ENCODE results near the gene SERPINA9.

SERPINA9 gene

DNA sequence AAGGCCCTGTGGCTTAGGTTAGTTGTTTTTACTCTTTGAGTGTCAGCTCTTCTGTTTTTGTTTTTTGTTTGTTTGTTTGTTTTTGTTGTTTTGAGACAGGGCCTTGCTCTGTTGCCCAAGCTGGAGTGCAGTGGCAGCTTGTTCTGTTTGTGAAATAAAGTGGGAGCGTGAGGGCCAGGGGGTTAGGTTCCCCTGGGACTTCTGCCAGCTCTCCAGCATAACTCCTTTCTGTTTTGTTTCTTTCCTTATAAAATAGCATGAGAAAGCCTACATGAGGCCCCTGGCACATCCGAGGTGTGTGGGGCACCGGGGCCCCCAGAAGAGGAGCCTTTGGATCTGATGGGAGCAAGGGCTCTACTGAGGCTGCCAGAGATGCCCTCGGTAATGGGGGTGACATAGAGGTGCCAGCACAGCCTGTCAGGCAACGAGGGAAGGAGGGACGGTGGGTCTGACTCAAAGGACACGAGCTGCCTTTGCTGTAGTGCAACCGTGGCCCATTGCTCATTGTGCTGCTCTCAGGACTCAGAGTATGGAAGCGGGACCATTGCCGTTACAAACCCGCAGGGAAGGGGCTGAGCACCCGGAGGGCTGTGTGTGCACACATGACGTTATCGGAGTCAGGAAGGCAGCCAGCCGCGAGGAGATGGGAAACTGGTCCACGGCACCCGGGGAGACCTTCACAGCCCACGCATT, 14.3 kb downstream of the SERPINA9 start:
- DNase-seq = no peak

DNA sequence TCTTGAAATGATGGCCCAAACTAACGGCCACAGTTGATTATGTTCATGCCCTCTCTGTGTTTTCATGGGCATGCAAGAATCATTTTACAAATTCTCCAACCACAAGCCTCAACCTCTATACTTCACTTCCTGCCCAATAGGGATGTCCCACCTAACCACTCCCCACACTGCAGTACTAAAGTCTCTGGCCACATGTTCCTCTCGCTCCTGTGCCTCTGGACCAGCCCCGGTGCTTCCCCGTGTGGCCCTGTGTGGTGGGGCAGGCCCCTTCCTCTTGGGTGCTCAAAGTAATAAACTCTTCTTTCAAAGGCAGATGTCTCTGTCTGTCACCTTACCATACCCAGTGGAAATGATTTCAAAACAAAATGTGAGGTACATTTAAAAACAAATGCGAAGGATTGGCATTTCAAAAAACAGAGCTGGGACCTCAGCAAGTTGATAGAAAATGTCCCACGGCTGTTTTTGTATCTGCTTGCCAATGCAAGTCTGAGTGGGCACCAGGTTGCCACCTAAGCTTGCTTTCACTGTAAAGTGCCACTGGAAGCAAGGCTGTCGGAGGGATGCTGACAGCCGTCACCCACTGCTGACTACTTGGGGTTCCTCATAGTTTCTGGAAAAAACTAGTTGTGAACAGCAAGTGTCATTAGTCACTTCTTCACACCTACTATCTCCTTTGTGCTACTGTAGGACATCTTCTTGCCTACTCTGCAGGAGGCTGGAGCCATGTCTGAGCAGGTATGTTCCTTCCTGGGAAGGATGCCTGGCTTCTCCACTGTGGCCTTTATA, 15.2 kb downstream of the SERPINA9 start:
- DNase-seq = no peak

DNA sequence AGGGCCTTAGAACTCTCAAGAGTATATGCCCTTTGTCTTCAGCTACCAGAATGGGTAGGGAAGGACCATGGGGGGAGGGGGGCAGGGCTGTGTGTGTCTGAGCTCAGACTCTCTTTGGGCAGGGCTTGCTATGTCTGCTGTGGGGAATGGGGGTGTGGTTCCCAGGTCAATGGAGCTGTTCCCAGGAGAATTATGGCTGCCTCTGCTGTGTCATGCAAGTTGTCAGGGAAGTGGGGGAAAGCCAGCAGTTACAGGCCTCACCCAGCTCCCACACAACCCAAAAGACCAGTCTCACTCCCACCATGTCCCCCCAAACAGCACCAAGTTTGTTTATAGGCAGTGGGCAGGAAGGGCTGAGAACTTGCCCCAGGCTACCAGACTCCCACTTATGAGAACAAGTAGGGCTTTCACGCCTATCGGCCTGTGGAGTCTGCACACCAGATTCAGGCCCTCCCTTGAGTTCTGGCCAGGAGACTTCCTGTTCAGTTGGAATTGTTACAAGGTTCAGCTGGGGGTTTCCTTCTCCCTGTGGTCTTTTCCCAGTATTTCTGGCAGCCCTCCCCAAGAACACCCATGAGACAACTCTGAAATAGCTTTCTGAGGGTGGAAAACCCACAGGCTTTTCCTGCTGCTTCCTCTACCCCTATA, 17.3 kb downstream of the SERPINA9 start:
- DNase-seq = no peak

DNA sequence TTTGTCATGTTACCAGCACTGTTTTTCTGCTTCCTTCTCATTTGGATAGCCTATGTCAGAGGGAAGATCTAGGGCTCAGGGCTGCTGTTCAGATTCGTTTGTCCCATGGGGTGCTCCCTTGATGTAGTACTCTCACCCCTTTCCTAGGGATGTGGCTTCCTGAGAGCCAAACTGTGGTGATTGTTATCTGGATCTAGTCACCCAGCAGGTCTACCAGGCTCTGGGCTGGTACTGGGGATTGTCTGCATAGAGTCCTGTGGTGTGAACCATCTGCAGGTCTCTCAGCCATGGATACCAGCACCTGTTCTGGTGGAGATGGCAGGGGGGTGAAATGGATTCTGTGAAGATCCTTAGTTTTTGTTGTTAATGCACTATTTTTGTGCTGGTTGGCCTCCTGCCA, 17.9 kb downstream of the SERPINA9 start:
- DNase-seq = no peak

DNA sequence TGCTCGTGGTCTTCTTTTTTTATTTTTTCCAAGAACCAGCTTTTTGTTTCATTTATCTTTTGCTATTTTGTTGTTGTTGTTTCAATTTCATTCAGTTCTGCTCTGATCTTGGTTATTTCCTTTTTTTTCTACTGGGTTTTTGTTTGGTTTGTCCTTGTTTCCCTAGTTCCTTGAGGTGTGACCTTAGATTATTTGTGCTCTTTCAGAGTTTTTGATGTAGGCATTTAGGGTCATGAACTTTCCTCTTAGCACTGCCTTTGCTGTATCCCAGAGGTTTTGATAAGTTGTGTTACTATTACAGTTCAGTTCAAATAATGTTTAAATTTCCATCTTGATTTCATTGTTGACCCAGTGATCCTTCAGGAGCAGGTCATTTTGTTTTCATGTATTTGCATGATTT, 20.1 kb downstream of the SERPINA9 start:
- no peak for DNase-seq

DNA sequence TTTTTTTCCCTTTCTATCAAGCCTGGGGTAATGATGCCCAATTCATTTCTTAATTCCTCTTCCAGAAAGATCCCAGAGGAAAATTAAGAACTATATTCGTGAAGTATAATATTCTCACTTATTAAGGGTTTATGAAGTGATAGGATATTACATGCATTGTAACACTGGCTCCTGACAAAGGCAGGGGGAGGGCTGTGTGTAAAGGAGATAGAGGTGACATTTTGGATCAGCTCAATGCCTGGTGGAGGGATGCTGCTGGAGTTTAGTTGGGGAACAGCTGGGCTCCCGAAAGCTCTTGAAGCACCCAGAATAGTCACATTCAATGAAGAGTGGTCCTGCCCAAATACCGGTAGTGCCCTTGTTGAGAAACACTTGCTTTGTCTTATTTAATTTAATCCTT, 24.2 kb downstream of the SERPINA9 start:
- no peak for DNase-seq

DNA sequence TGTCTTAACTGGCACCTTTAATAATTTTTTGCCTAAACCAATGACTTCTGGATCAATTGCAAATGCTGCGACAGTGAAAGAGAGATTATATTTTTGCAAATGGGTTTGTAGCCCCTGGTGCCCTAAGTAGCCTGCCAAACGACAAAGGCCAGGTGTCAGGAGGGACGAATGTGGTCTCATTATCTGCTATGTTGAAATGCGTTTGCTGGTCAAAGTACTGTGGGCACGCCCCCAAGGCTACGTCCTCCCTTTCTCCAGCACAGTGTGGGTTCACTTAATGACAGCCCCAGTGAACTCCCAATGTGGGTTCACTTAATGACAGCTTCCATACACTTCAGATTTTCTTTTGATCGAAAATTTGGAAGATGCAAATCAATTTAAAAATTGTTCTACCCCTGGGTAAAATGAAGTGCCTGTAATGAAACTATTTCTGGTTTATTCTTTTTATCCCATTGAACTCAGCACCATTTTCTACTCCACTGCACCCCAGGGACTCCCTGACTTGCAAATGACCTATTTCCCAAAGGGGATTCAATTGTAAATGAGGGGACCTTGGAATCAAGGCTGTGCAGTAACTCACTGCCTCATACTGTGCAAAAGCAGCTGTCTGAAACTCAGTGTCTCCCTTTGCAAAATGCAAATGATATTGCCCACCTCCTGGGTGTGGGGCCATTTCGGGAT, 24.8 kb downstream of the SERPINA9 start:
- no peak for DNase-seq

DNA sequence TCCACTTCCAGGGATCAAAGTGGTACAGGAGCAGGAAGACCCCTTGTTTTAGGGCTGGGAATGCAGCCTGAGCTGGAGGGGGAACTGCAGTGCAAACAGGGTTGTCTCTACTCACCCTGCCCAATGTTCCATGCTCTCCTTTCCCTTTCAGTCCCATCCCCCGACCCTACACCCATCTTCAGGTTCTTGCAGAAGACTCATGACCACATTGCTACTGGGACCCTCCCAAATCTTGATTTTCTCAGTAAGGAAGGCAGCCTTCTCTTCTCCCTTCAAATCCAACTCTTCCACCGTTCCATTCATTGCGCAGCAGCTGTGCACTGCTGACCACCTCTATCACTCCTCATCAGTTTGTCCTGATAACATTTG, 25.3 kb downstream of the SERPINA9 start:
- no peak for DNase-seq

DNA sequence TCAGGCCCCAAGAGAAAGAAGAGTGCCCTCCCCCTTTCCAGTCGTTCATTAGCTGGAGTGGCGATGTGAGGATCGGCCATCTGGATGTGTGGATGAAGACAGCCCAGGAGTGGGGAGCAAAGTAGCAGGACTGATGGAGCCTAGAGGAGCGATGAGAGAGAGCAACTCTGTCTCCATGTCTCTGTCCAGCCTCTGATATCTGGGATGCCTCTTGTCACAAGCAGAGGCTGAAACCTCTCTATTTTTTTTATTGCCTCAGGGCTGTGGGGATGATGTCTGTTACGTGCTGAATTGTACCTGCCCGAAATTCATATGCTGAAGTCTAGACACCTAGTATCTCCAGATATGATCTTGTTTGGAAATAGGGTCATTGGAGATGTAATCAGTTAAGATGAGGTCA, 26.1 kb downstream of the SERPINA9 start:
- no peak for DNase-seq

DNA sequence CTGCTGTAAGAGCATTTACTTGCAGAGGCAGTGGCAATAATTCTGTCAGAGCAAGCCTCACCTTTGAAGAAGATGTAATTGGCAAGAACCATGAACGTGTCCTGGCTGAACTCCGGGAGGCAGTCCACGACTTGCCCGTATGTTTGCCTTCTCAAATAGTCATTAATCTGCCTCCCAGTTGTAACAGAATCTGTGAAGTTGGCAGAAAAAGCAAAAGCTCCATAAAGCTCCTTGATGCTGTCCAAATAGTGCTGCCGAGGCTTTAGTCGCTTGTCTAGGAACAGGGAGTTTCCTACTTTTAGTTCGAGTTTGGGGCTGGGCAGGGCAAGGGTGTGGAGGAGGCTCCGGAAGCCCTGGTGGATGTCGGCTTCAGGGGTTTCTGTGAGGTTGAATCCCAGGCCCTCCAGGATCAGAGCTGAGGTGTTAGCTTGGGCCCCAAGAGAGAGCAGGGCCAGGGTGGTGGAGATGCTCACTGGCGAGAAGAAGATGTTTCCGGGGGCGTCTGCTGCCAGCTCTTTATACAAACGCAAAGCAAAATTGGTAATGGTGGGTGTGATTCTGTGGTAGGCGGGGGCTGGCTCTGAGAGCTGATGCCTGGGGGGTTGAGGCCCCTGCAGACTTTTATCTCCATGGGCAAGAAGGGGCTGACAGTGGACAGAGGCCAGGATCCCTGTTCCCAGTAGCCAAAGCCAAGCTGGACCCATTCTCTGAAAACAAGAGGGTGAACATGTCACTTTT, 27.8 kb downstream of the SERPINA9 start:
- no peak for DNase-seq

DNA sequence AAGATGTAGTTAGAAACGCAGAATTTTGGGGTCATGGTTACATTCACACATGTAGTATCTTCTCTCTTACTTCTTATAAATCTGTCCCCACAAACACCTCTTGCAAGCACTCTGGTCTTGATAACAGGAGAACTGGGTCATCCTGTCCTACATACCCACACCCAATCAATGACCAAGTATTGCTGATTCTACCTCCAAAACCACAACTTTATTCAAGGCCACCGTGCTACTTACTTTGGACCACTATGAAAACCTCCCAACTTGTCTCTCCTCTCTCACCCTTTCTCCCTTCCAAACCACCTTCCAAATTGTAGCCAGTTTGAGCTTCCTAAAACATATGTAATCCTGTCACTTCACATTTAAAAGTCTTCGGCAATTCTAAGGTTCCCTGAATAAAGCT, 28.8 kb downstream of the SERPINA9 start:
- DNase-seq = no peak

DNA sequence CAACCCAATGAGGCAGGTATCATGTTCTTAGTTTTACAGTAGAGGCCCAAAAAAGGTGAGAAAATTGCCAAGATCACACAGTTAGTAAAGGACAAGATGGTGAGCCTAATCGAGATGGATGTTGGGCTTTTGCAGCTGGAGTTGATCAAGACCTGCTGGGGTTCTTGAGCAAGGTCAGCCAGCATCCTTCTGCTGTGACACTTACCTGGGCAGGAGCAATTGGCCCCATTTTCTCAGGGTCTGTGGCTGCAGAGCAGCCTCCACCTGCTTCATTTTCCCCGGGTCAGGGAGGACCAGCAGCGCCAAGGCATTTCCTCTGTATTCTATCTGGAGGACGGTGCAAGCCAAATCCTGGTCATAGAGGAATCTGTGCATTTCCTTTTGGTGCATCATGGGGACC, 29.9 kb downstream of the SERPINA9 start:
- no peak for DNase-seq

DNA sequence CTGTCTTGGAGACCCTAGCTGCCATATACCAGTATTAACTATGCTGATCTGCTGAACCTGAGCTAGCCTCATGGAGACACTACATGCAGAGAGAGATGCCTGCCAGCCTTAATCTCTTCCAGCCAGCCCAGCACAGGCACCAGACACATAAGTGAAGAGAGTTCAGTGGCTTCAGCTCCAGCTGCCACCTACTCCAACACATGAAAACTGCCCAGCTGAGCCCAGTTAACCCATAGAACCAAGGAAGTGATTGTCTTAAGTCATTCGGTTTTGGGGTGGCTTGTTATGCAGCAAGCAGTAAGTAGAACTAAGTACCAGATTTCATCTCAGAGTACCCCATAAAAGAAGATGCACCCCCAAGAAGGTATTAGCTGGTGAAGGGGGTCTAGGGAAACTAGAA, 31.0 kb downstream of the SERPINA9 start:
- no peak for DNase-seq

DNA sequence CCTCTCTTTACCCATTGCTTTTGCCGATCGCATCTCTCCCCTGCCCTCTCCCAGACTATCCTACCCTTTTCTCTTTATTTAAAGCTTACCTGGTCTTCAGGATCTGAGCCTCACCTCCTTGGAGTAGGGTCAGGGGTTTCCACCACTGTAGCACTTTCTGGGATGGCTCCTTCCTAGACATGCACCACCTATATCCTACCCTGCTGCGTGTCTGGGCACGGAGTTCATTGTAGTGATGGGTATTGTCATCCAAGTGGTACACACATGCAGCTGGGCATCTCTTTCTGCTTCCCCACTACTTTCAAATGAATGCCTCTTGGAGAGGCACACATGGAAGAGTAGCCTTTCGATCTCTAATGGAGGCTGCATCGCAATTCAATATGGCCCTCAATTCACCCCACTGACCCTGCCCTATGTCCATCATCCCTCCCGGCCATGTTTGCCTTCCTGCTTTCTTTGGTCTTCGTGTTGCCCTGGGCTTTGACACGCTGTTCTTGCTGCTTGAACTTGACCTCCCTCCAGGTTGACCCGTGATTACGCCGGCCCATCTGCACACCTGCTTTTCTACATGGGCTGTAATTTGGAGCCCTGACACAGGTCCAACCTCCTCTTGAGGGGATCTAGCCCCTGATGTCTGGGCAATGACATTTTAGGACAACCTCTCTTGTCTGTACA, 34.3 kb downstream of the SERPINA9 start:
- DNase-seq = no peak

DNA sequence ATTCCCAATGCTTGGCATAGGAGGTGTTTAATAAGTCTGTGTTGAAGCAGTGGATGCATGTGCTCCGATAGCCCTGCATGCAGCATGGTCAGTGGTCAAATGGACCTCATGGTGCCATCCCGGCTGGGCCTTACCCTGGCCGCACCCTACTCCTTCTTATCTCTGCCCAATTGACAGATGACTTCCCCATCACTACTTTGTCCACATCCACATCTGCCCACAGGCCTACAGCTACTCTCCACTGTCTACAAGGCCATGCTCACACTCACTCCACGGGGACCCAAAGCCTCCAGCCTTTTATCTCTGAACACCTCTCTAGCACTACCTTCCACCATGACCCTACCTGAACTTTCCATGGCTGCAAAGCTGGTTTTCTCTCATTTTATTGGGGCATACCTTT, 34.9 kb downstream of the SERPINA9 start:
- DNase-seq = no peak

DNA sequence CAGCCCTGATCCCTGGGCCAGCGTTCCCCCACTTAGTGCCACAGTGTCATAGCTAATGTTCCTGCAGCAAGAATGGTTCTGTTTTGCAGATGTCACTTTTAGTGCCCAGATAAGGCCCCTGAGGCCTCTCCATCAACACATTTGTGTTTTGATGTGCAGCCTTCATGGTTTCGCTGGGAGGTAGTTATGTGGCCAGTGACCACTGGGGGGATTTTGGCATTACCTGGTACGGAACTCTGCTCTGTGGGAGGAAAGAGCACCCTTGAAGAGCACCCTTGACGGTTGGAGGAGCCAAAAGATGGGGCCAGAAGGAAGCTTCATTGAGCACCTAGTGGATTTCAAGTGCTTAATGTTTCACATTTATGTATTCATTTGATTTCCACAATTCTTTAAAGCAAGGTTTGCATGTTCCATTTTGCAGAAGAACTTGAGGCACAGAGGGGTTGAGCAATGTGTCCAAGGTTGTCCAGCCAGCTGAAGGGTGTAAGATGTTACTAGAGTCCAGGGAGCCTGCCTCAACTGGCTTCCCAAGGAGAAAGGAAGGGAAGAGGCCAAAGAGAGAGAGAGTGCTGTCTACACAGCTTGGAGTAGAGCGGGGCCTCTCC, 36.4 kb downstream of the SERPINA9 start:
- DNase-seq = no peak

DNA sequence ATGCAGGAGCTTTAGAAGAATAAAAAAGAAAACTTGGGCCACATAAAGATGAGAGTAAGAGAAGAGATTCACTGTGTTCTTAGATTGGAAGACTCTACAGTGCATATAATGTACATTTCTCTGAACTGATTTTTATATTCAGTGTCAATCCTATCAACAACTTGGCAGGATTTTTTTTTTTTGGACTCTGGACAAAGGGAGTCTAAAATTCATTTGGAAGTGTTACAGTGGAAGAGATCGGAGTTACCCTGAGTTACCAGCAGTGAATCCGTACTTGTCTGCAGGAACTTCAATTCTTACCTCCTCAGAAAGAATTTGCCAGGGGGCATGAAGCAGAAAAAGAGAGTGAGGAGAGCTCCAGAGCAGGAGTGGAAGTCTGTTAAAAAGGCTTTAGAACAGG, 47.4 kb downstream of the SERPINA9 start:
- no peak for DNase-seq

DNA sequence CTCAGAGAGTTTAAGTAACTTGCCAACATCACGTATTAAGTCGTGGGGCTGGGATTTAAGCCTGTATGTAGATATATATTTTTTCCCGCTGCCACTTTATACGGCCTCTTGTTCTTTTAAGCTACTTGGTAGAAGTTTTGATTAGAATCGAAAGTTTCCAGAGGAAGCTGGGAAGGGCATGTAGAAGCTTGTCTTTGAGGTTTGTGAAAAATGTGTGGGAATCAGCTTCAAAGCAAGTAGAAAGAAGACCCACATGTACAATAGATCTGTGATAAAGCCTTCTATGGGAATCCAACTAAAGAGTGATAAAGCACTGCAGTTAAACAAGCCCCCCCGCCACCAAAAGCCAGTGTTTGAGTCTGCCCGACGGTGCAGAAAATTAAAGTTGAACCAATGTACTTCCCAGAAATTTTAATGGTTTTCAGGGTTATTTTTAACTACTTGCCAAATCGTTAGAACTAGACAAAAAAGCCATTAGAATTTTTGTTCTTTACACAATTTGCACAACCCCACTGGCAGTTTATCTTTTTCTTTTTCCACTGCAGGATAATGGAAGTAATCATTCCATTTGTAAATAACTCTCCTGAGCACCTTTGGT, 48.9 kb downstream of the SERPINA9 start:
- DNase-seq = no peak

DNA sequence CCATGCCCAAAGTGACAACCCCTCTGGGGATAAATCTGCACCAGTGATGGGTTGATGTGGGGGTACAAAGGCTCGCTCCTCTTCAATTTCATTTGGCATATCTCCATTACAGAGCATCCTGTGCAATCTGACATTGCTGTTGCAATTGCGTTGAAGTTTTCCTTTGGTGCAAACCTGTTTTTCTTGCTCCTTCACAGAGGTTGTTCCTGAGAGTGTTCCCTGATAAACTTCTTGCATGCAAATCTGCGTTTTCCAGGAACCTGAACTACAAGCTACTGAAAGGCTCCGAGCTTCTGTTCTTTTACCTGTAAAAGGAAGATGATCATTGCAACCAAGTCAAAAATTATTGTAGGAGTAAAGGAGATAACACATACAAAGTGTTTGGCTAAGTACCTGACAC, 49.5 kb downstream of the SERPINA9 start:
- DNase-seq = no peak

DNA sequence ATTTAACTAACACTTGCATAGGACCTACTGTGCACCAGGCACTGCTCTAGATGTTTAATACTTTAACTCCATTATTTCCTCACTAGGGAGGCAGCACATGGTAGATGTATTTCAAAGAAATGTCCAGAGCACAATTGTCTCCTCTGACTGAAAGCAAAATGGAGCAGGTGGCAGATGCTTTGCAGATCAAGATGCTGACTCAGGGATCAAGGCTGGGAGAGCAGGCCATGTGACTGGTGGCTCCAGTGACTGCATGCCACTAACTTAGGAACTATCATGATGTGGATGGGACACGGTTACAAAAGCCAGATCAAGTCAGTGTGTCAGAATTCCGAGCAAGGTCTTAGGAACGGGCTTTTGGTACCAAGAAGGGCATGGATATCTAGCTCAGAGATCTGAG, 51.6 kb downstream of the SERPINA9 start:
- no peak for DNase-seq

DNA sequence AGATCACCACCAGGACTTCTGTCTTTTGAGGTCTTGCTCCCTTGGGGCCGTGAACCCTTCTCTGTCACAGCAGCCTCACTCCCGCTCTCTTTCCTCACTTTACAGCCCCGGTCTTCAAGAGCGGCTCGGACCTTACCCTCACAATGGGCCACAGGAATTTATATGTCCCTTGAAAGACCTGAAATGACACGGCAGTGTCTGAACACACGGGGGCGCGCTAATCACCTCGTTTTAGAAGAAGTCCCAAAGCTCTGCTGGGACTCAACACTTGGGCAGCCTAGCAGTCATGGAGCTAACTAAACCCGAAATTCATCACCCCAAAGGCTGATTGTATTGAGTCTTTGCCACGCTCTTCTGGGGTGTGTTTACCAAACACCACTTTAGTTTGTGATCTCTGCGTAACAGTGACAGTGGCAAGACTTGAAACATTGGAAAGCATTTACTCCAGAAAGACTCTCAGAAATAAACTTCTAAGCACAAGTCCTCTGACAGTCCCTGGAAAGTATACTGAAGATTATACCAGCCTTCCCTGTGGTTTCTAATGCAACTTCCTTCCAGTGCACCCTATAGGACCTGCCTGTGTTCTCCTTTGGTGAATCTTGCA, 52.4 kb downstream of the SERPINA9 start:
- DNase-seq = peak; percentile 7
